Left cardiac atrium (tissue), 4 donors: ENCODE measurements around the gene YDJC. TPM values are rescaled to one million over a fixed set of nuclear protein-coding genes. Genes with fewer than 3 reads are reported as not detected.
"Not testable (repeated sequence)": the region's sequence is repeated elsewhere in the genome, so short reads cannot be mapped to it uniquely, and the experiment has no call there.

Experiments used
- ATAC-seq, 2 donors: fragments of 200-7000 bp; cut with Tn5 transposase; one replicate each; pipeline ENCODE4 v1.9.1; 2020; ENCODE audit warnings: mild to moderate bottlenecking in 2 of 2, moderate library complexity in 2 of 2
- DNase-seq: peaks from one replicate; pipeline ENCODE4 v3.0.0-alpha.2; 2020
- intact Hi-C, 2 donors: fragments of 100-400 bp; cut with DNase I; formaldehyde crosslinking; loops; one replicate each; pipeline versions ENCODE4 v1.14.1 to v1.15.1; 2022 to 2023
- microRNA-seq, 2 donors: library from miRNA; unstranded; fragments of <30 nt; microRNA quantifications; one replicate each; pipeline ENCODE4 v1.2.0, GENCODE V29; 2020
- total RNA-seq, 2 donors: library from RNA; stranded (reverse); fragmentation: NEBNext Ultra II Directional; extraction: Animal tissue kit (Norgen Biotek cat#: 25700); gene quantifications; one replicate each; pipeline ENCODE4 v1.2.1, GENCODE V29; 2021
- donor health status: DM: no; HTN: yes; CAD: no.
- donor health status: DM: no; HTN: yes; CAD: no; lungs with severe emphysema.
- donor health status: DM: yes; HTN: yes; CAD: no.
- donor health status: Dilated cardiomyopathy.

The YDJC gene
- total RNA-seq, 2 donors from 2014 or later = 5.7 to 6.4 TPM

GRCh38 chr22:21593406-21594232, 36.2 kb downstream of the YDJC start:
- peak; percentile 62 for ATAC-seq
- intact Hi-C loops = loop anchor here in 1 of 2 donors (5.0 kb wide), 1 partner anchor 34 kb away; no protein-coding TSS in a partner anchor
- DNase-seq = peak; percentile 72

- DNase-seq (no peak), ATAC-seq (no peak)
- intact Hi-C loops = loop anchor here in 1 of 2 donors (5.0 kb wide), 1 partner anchor 35 kb away; no protein-coding TSS in a partner anchor
Measured at GRCh38 chr22:21592422-21592821, 37.4 kb downstream of the YDJC start.

GRCh38 chr22:21591695-21592094, 38.1 kb downstream of the YDJC start:
- ATAC-seq = peak in 1 of 2 donors; percentile 61
- peak; percentile 27 for DNase-seq
- intact Hi-C loops = loop anchor here in 1 of 2 donors (5.0 kb wide), 1 partner anchor 36 kb away; no protein-coding TSS in a partner anchor

GRCh38 chr22:21590809-21591641, 38.8 kb downstream of the YDJC start:
- intact Hi-C loops = loop anchor here in 1 of 2 donors (5.0 kb wide), 1 partner anchor 36 kb away; no protein-coding TSS in a partner anchor
- no peak for ATAC-seq
- DNase-seq = no peak

GRCh38 chr22:21589396-21589795, 40.4 kb downstream of the YDJC start:
- intact Hi-C loops = no loop called here
- DNase-seq = no peak
- ATAC-seq = no peak

GRCh38 chr22:21587803-21588611, 41.8 kb downstream of the YDJC start:
- DNase-seq = no peak
- intact Hi-C loops = no loop called here
- ATAC-seq = peak in 1 of 2 donors; percentile 33

GRCh38 chr22:21585389-21585788, 44.4 kb downstream of the YDJC start:
- no peak for DNase-seq
- no peak for ATAC-seq
- intact Hi-C loops = no loop called here

- DNase-seq = no peak
- no peak for ATAC-seq
- intact Hi-C loops = no loop called here
Measured at GRCh38 chr22:21582801-21583740, 46.8 kb downstream of the YDJC start.

GRCh38 chr22:21581009-21581713, 48.7 kb downstream of the YDJC start:
- DNase-seq, intact Hi-C loops, ATAC-seq: not testable (repeated sequence)

- intact Hi-C loops, ATAC-seq, DNase-seq: not testable (repeated sequence)
Measured at GRCh38 chr22:21580623-21581007, 49.2 kb downstream of the YDJC start.

- ATAC-seq = no peak
- intact Hi-C loops = loop anchor here in 1 of 2 donors (5.0 kb wide), 1 partner anchor 53 kb away; the partner anchor contains the start of genes CCDC116 and YDJC
- DNase-seq = no peak
Measured at GRCh38 chr22:21579474-21579851, 50.4 kb downstream of the YDJC start.

Small RNA genes lying within 50 kb of the gene (microRNA-seq; reads per million reads assigned to microRNA genes)
- gene MIR130B (262 to 398 reads per million in 2 donors), gene MIR301B (2.0 to 27.5 reads per million in 2 donors)

Other genes with a start within 250 kb of the YDJC start
- under 1 TPM in 1 of 2 donors, not detected in 1; 0.06 TPM for gene RIMBP3B, start 246.3 kb downstream of the YDJC start, total RNA-seq
- gene HIC2, start 212.7 kb downstream of the YDJC start, total RNA-seq = 1 to 10 TPM; 1.6 to 2.8 TPM
- gene TMEM191C, start 162.6 kb downstream of the YDJC start, total RNA-seq = under 1 TPM; 0.31 to 0.82 TPM
- under 1 TPM; 0.05 to 0.21 TPM for gene RIMBP3C, start 78.6 kb downstream of the YDJC start, total RNA-seq
- 10 to 100 TPM; 40.1 to 42.3 TPM for gene UBE2L3, start 62.3 kb downstream of the YDJC start, total RNA-seq
- gene CCDC116, start 2.7 kb upstream of the YDJC start, total RNA-seq = under 1 TPM; 0.18 to 0.44 TPM
- 10 to 100 TPM; 38.7 to 44.3 TPM for gene SDF2L1, start 12.3 kb upstream of the YDJC start, total RNA-seq
- gene PPIL2, start 36.0 kb upstream of the YDJC start, total RNA-seq = 10 to 100 TPM; 21.0 to 23.2 TPM
- gene YPEL1, start 105.8 kb upstream of the YDJC start, total RNA-seq = 1 to 10 TPM; 4.6 to 5.3 TPM
- gene MAPK1, start 237.6 kb upstream of the YDJC start, total RNA-seq = 100 to 1,000 TPM in 1 of 2 donors, 10 to 100 TPM in 1; 98.3 to 104 TPM